Colonic mucosa (tissue), 4 donors: ENCODE measurements around the gene EEF2. TPM values are rescaled to one million over a fixed set of nuclear protein-coding genes. Genes with fewer than 3 reads are reported as not detected.
A peak's percentile ranks its signal among the peaks of the same experiment; 100 is the strongest.

ENCODE experiments used
- DNase-seq: peaks from one replicate; pipeline ENCODE4 v3.0.0-alpha.2; 2020
- H3K27ac ChIP-seq: fragments of 200-600 bp; one replicate; pipeline ENCODE4 v1.8.0; 2021
- H3K27me3 ChIP-seq: fragments of 200-600 bp; one replicate; pipeline ENCODE4 v1.8.0; 2021
- H3K36me3 ChIP-seq: fragments of 200-600 bp; one replicate; pipeline ENCODE4 v1.8.0; 2021
- H3K4me1 ChIP-seq: fragments of 200-600 bp; one replicate; pipeline ENCODE4 v1.8.0; 2021; ENCODE audit warnings: mild to moderate bottlenecking
- H3K4me3 ChIP-seq: fragments of 200-600 bp; one replicate; pipeline ENCODE4 v1.8.0; 2021
- H3K9ac ChIP-seq, 2 donors: one replicate each; pipeline ENCODE4 v1.7.0; 2013; ENCODE audit warnings: control low read depth in 2 of 2, low read depth in 2 of 2, low read length in 2 of 2
- H3K9me3 ChIP-seq: fragments of 200-600 bp; one replicate; pipeline ENCODE4 v1.8.0; 2021
- CTCF ChIP-seq: fragments of 200-600 bp; IDR thresholded peaks from one replicate; pipeline ENCODE4 v1.8.0; 2022; ENCODE audit warnings: antibody characterized with exemption, mild to moderate bottlenecking
- intact Hi-C: fragments of 100-400 bp; cut with DNase I; formaldehyde crosslinking; loops from one replicate; pipeline ENCODE4 v1.14.1; 2022
- total RNA-seq, 2 donors: library from RNA; stranded (reverse); fragmentation: NEBNext Ultra II Directional in 1 of 2; extraction: Animal tissue kit (Norgen Biotek cat#: 25700) in 1 of 2; gene quantifications; one replicate each; pipeline ENCODE4 v1.2.1, GENCODE V29; 2021
- donor health status: healthy.
- donor health status: DM: no; HTN: no; CAD: no.
- donor health status: DM: no; HTN: no; CAD: no.

EEF2 gene
- total RNA-seq, 2 donors from 2014 or later, result 2,109 to 2,241 TPM

DNA sequence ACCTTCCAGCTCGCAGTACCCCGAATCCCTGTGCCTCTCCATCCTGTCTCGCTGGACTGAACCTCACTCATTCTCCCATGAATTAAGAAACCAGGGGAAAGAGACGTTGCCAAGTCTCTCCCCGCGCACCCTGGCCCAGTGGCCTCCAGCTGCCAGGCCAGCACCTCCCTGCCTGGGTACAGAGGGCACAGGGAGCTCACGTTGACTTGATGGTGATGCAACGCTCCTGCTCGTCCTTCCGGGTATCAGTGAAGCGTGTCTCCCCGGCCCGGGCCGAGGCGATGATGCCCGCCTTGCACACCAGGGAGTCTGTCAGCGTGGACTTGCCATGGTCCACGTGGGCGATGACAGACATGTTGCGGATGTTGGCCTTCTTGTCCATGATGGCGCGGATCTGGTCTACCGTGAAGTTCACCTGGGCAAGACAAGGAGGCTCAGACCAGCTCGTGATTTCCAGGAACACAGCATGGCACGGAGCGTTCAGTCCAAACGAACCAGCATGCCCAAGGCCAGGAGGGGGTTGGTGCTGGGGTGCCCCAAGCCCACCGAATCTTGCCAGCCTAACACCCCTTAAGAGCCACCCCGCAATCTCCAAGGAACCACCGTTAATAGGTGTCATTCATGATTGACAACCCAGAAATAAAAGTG is 1.2 kb downstream of the EEF2 start:
- Histone ChIP-seq H3K27ac (peak overlapping the region; percentile 93), H3K36me3 (peaks cover 39% of the 10 kb centered on the region), H3K9me3 (no peaks in the 10 kb centered on the region), H3K9ac (peak overlapping the region; percentile 84 to 89), H3K4me3 (peak overlapping the region; percentile 83), H3K4me1 (peaks cover 17% of the 10 kb centered on the region), H3K27me3 (no peaks in the 10 kb centered on the region)
- DNase-seq, result peak; percentile 57
- TF ChIP-seq CTCF, result no peak
- intact Hi-C loops, result loop anchor here (10.0 kb wide), 1 partner anchor 151 kb away; no protein-coding TSS in a partner anchor

DNA sequence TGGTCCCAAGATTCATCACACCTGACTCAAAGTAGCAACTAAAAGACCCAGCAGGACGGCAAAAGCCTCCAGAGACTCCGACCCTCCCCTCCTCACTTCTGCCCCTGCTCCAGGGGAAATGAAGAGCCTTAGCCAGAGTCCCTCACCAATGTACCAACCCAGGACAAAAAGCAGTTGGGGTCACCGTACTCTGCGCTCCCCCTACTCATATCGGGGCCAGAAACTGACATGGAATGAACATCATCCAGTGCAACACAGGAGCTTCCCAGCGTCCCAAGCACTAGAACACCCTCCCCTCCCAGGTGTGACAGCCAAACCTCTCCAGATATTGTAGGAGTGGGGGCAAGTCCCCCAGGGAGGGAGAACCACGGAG is 1.7 kb downstream of the EEF2 start:
- H3K4me1 ChIP-seq, result peaks cover 17% of the 10 kb centered on the region
- H3K27ac ChIP-seq, result peak overlapping the region; percentile 93
- H3K36me3 ChIP-seq, result peaks cover 41% of the 10 kb centered on the region
- no peaks in the 10 kb centered on the region for H3K27me3 ChIP-seq
- TF ChIP-seq CTCF, result no peak
- no peak for DNase-seq
- no peaks in the 10 kb centered on the region for H3K9me3 ChIP-seq
- intact Hi-C loops, result loop anchor here (10.0 kb wide), 1 partner anchor 151 kb away; no protein-coding TSS in a partner anchor
- H3K9ac ChIP-seq, result peak overlapping the region; percentile 84 to 89
- peak overlapping the region; percentile 83 for H3K4me3 ChIP-seq

GRCh38 chr19:3982701-3983541 is 2.3 kb downstream of the EEF2 start:
- Histone ChIP-seq H3K9me3 (no peaks in the 10 kb centered on the region), H3K27me3 (no peaks in the 10 kb centered on the region), H3K4me1 (peaks cover 17% of the 10 kb centered on the region), H3K4me3 (no peak overlapping the region), H3K36me3 (peaks cover 47% of the 10 kb centered on the region), H3K9ac (no peak overlapping the region), H3K27ac (no peak overlapping the region)
- DNase-seq, result no peak
- intact Hi-C loops, result loop anchor here (10.0 kb wide), 1 partner anchor 152 kb away; no protein-coding TSS in a partner anchor
- no peak for TF ChIP-seq CTCF

- DNase-seq, result no peak
- Histone ChIP-seq H3K4me1 (peaks cover 17% of the 10 kb centered on the region), H3K27me3 (no peaks in the 10 kb centered on the region), H3K27ac (no peak overlapping the region), H3K4me3 (no peak overlapping the region), H3K9me3 (no peaks in the 10 kb centered on the region), H3K36me3 (peaks cover 56% of the 10 kb centered on the region), H3K9ac (peak overlapping the region in 1 of 2 donors; percentile 26)
- TF ChIP-seq CTCF, result no peak
- intact Hi-C loops, result loop anchor here (10.0 kb wide), 1 partner anchor 153 kb away; no protein-coding TSS in a partner anchor
Observed at GRCh38 chr19:3981736-3982681, 3.3 kb downstream of the EEF2 start.

GRCh38 chr19:3981373-3981735 is 3.9 kb downstream of the EEF2 start:
- Histone ChIP-seq H3K9ac (no peak overlapping the region), H3K4me3 (no peak overlapping the region), H3K27me3 (no peaks in the 10 kb centered on the region), H3K36me3 (peaks cover 59% of the 10 kb centered on the region), H3K4me1 (peaks cover 13% of the 10 kb centered on the region), H3K27ac (no peak overlapping the region), H3K9me3 (no peaks in the 10 kb centered on the region)
- DNase-seq, result no peak
- no peak for TF ChIP-seq CTCF
- intact Hi-C loops, result loop anchor here (10.0 kb wide), 1 partner anchor 153 kb away; no protein-coding TSS in a partner anchor
